ENCODE measurements around the gene DUSP3.

Gene DUSP3

GRCh38 chr17:43778337-43779144 is at the start of gene DUSP3:
Gene DUSP3, minus strand, starts transcription at chr17:43778977. Its CDS starts 53 bp downstream, at chr17:43778924.
- peak; percentile 83 for DNase-seq (ENCODE audit: low read depth)

GRCh38 chr17:43827596-43827995 is 48.8 kb upstream of the DUSP3 start:
- DNase-seq (ENCODE audit: low read depth) = no peak

- no peak for DNase-seq (ENCODE audit: low read depth)
Observed at GRCh38 chr17:43826206-43826605, 47.4 kb upstream of the DUSP3 start.

GRCh38 chr17:43825567-43825966 is 46.8 kb upstream of the DUSP3 start:
- DNase-seq (ENCODE audit: low read depth) = no peak

GRCh38 chr17:43823350-43824084 is 44.7 kb upstream of the DUSP3 start:
- DNase-seq (ENCODE audit: low read depth) = no peak

- no peak for DNase-seq (ENCODE audit: low read depth)
Observed at GRCh38 chr17:43822570-43823190, 43.9 kb upstream of the DUSP3 start.

- no peak for DNase-seq (ENCODE audit: low read depth)
Observed at GRCh38 chr17:43820759-43821158, 42.0 kb upstream of the DUSP3 start.

- no peak for DNase-seq (ENCODE audit: low read depth)
Observed at GRCh38 chr17:43818966-43819365, 40.2 kb upstream of the DUSP3 start.

- DNase-seq (ENCODE audit: low read depth) = no peak
Observed at GRCh38 chr17:43817826-43818225, 39.0 kb upstream of the DUSP3 start.

GRCh38 chr17:43816336-43817320 is 37.9 kb upstream of the DUSP3 start:
- DNase-seq (ENCODE audit: low read depth) = no peak

- DNase-seq (ENCODE audit: low read depth) = peak; percentile 65
Observed at GRCh38 chr17:43814714-43815113, 35.9 kb upstream of the DUSP3 start.

GRCh38 chr17:43814026-43814425 is 35.2 kb upstream of the DUSP3 start:
- no peak for DNase-seq (ENCODE audit: low read depth)

GRCh38 chr17:43813386-43813785 is 34.6 kb upstream of the DUSP3 start:
- no peak for DNase-seq (ENCODE audit: low read depth)

- no peak for DNase-seq (ENCODE audit: low read depth)
Observed at GRCh38 chr17:43812396-43813265, 33.9 kb upstream of the DUSP3 start.

GRCh38 chr17:43810823-43811222 is 32.0 kb upstream of the DUSP3 start:
- DNase-seq (ENCODE audit: low read depth) = no peak

GRCh38 chr17:43810226-43810715 is 31.5 kb upstream of the DUSP3 start:
- DNase-seq (ENCODE audit: low read depth) = no peak

- no peak for DNase-seq (ENCODE audit: low read depth)
Observed at GRCh38 chr17:43809121-43809520, 30.3 kb upstream of the DUSP3 start.

- no peak for DNase-seq (ENCODE audit: low read depth)
Observed at GRCh38 chr17:43808076-43808475, 29.3 kb upstream of the DUSP3 start.

- DNase-seq (ENCODE audit: low read depth) = no peak
Observed at GRCh38 chr17:43805117-43805516, 26.3 kb upstream of the DUSP3 start.

GRCh38 chr17:43803758-43804157 is 25.0 kb upstream of the DUSP3 start:
- no peak for DNase-seq (ENCODE audit: low read depth)

GRCh38 chr17:43801844-43802243 is 23.1 kb upstream of the DUSP3 start:
- no peak for DNase-seq (ENCODE audit: low read depth)
